Left renal cortex interstitium (tissue), 4 donors: Measurements from ENCODE around the gene PDZRN3. TPM values are rescaled to one million over a fixed set of nuclear protein-coding genes. Genes with fewer than 3 reads are reported as not detected.

ENCODE experiments used
- DNase-seq, 4 donors: peaks; one replicate each; pipeline ENCODE4 v3.0.0-alpha.2; 2013; ENCODE audit warnings: low read depth in 4 of 4, low spot score in 2 of 4, missing footprints in 1 of 4
- polyA plus RNA-seq, 4 donors: library from polyadenylated mRNA; unstranded; fragments of 120-200 nt; gene quantifications; one replicate each; pipeline ENCODE4 v1.2.1, GENCODE V29; 2013; ENCODE audit not compliant: insufficient read length in 4 of 4

Gene PDZRN3
- polyA plus RNA-seq, 4 donors, result 35.6 to 48.7 (median 41.5) TPM

- DNase-seq, result no peak
Measured at GRCh38 chr3:73498764-73499622, 125.7 kb downstream of the PDZRN3 start.

DNA sequence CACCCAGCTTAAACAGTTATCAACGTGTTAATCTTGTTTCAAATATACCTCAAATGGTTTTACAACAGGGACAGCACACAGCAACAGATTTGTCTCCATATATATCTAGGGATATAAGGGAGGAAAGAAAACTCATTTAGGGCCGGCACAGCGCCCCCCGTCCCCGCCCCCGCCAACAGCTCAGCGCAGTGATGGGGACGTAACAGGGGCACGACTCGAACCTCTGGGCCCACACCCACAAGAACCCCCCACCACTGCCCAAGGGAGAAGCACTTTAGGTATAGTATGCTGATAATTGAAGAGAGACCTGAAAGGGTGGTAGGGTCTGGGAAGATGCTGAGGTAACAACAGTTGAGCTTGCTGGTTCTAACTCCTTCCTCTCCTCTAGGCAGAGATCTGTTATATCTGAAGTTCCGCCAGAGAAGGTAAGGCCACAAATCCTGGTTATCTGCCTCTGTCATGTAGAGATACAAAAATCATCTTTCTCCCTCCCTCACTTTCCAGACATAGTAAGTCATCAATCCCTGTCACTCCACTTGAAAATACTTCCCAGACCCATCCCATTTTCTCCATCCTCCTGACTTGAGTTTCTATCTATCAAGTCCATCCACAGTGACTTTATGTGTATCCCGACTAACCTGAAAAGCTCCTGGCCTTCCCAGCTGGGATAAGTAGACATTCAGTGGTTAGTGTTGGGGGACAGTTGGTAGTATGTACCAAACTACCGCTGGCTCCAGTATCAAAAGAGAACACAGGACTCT is 126.9 kb downstream of the PDZRN3 start:
- no peak for DNase-seq

DNA sequence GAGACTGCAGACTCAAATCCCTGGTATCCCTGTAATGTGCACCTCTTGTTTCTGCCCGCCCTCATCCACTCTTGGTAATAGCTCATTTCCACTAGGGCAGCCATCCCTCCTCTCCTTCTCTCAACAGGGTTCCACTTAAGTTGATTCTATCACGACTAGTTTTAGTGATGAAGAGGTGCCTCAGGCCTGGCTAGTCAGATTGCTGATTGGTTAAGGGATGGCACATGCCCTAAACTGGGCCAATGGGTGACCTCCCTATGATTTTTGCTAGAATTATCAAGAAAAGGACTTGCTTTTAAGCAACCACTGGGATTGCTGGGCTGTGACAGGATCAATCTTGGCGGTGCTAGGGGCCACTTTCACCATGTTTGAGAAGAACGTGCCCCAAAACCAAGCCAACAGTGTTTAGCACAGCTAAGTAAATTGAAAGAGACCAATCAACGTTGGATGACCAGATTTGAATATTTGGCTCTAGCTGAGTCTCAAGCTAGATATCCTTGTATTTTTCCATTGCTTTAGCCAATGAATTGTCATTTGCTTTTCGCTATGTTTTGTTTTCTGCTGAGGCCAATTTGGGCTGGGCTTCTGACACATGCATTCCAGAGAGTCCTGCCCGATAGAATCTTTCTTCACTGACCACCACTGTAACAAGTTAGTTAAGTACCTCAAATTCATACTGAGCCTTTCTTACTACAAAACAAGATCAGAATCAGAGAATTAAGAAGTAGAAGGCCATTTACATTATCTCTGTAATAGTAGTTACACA is 131.0 kb downstream of the PDZRN3 start:
- no peak for DNase-seq

DNA sequence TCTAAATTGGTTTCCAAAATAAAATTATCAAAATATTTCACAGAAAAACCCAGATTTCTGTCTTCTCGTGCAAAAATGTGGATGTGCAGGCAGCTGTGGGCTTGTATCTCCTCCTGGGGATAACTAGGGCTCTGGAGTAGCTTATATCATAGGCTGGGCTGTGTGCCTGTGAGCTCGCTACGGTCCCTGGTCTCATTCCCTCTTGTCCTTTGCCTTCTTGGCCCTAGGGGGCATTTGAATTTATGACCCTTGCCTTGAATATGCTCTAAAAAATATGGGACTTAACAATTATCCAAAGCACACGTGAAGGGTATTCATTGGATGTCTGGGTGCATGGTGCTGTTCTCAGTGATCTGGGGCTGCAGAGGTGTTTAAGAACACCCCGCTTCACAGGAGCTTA is 132.6 kb downstream of the PDZRN3 start:
- no peak for DNase-seq

GRCh38 chr3:73491287-73491662 is 133.5 kb downstream of the PDZRN3 start:
- DNase-seq, result no peak

GRCh38 chr3:73490453-73491286 is 134.1 kb downstream of the PDZRN3 start:
- no peak for DNase-seq

DNA sequence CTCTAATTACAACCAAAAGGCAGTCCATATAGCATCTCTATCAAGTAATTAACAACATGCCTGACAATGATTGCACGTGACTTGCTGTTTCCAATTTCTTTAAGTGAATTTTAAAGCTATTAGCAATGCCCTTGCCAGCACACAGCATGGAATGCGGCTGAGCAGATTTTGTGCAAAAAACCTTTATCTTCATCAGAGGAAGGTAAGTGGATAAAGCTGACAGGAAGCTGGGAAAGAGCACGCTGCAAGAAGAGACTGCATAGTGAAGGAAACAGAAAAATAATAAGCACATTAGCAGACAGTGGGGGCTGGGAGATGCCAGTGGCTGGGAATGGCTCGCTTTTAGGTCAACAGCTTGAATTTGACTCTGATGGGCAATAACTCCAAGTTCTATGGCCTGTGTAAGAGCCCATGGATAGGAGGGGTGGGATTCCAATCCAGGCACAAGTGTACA is 138.8 kb downstream of the PDZRN3 start:
- DNase-seq, result no peak

DNA sequence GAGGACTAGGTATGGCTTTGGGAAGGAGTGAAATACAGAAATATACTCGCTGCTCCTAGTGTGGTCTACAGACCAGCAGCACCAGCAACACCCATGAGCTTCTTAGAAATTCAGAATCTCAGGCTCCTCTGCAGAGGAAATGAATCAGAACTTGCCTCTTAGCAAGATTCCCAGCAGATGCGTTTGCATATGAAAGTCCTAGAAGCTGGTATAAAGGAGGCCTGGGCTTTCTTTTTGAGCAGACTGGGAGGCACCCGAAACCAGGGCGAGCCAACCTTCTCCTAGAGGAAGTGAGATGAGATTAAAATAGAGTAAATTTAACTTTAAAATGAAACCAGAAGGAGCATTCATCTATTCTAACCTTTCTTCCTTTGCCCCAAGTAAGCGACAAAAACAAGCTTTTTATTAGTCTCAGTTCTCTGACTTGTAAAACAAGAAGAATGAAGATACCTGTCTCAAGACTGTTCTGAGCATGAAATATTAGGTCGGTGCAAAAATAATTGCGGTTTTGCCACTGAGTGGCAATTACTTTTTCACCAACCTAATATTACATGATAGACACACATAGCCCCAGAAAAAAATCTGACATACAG is 140.0 kb downstream of the PDZRN3 start:
- no peak for DNase-seq

GRCh38 chr3:73481888-73482287 is 142.9 kb downstream of the PDZRN3 start:
- no peak for DNase-seq

GRCh38 chr3:73480187-73480672 is 144.5 kb downstream of the PDZRN3 start:
- no peak for DNase-seq

- no peak for DNase-seq
Measured at GRCh38 chr3:73479325-73479724, 145.4 kb downstream of the PDZRN3 start.

GRCh38 chr3:73478858-73479257 is 145.9 kb downstream of the PDZRN3 start:
- no peak for DNase-seq

DNA sequence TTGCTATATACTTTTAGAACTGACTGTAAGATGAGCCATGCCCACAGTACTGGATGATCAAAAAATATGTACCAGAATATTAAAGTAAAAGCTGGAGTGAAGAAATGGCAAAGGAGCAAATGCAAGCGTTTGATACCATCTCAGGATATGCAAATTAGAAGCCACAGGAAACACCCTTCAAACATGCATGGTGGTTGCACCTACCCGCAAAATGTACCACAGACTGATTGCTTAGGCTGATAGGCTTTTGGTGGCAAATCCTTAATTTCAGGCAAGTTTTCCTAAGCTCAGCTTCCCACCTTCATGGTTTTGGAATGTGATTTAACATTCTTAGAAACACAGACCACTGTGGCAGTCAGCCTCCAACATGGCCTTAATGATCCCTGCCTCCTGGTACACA is 149.0 kb downstream of the PDZRN3 start:
- DNase-seq, result no peak

- DNase-seq, result no peak
Measured at GRCh38 chr3:73475175-73475574, 149.6 kb downstream of the PDZRN3 start.

GRCh38 chr3:73474619-73475018 is 150.1 kb downstream of the PDZRN3 start:
- DNase-seq, result no peak

DNA sequence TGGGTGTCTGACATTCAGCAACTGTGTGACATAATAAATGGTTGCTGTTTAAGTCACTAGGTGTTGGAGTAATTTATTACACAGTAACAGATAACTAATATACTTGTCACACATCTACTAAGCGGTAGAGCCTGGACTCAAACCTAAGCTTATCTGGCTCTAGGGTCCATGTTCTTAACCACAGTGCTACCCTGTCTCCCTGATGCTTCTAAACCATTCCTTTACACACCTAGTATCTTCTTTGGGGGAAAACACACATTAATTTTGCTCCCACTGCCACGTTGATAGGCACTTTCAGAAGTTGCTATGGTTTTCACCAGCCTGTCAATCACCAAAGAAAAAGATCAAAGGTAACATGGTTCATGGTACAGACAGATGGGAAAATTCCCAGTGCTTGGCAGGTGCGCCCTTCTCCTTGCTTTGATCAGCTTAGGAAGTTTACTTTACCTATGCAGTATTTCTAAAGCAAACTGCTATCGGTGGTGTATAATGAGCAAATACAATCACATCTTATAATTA is 150.8 kb downstream of the PDZRN3 start:
- DNase-seq, result no peak

DNA sequence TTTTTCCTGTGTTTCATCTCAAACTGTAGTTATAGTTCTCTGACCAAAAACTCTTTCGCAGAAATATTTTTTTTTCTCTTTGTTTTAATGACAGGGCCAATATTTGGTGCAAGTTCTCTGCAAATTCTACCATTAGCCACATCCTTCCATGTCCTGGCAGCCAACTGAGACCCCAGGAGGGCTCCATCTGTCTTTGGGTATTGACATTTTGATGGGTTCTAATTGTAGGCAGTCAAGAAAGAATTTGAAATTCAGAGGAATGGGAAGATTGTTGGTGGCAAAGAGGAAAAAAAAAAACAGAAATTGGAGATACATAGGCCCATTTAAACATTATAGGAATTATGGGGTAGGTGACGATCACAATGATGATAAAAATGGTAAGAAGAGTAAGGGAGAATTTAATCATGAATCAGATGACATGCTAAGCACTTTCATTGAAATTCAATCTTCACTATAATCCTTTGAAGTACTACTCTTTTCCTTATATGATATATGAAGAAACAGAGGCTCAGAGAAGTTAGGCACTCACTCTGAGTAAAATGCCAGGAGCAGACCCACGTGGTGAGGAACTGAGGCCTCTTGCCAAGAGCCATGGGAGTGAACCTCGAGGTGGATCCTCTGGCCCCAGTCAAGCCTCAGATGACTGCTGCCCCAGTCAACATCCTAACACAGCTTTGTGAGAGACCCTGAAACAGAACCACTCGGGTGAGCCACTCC is 151.4 kb downstream of the PDZRN3 start:
- no peak for DNase-seq

DNA sequence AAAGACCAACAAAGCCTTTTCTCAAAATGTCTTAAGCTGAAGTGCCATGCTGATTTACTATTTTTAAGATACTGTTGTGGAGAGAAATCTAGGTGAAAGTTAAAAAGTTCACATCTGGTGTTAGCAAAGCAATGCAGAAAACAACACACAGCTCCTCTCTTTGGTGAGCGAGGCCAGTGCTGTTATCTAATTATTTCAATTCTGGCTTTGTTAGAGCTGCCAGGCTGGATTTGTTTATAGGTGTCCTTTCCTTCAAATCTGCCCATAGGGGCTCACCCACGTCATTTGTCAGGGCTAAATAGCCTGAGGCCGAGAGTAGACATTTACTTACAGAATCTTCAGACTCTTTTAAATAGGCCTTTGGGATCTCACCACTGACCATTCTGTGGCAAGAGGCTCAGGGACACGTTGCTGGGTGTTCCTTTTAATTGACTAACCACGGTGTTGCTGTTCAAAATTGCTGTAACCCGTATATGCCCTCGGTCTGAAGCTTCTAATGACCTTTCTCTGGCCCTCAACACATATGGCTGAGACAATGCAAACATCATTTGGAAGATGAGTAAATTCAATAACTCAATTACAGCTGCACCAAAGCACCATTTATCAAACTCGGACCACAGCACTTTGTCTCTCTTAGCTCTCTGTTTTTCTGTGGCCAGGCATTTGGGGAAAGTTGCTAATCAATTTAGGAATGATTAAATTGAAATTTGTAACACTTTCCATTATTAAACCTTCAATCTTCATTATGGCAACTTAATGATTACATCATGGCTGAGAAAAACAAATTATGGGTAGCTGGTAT is 152.6 kb downstream of the PDZRN3 start:
- DNase-seq, result no peak
